Central memory CD4-positive, alpha-beta T cell (primary cell): Measurements from ENCODE around the gene GPSM3.
A peak's percentile ranks its signal among the peaks of the same experiment; 100 is the strongest.
"Not testable (repeated sequence)": the region's sequence is repeated elsewhere in the genome, so short reads cannot be mapped to it uniquely, and the experiment has no call there.

Source experiments
- DNase-seq: peaks from one replicate; pipeline ENCODE4 v3.0.0; 2022

GPSM3 gene

GRCh38 chr6:32202186-32202585 lies 9.7 kb upstream of the GPSM3 start:
- DNase-seq = no peak

GRCh38 chr6:32200711-32201475 lies 8.4 kb upstream of the GPSM3 start:
- DNase-seq = no peak

GRCh38 chr6:32198866-32199265 lies 6.4 kb upstream of the GPSM3 start:
- DNase-seq = no peak

- no peak for DNase-seq
Observed at GRCh38 chr6:32198345-32198696, 5.9 kb upstream of the GPSM3 start.

GRCh38 chr6:32196682-32197616 lies 4.5 kb upstream of the GPSM3 start:
- DNase-seq = no peak

- no peak for DNase-seq
Observed at GRCh38 chr6:32195902-32196681, 3.6 kb upstream of the GPSM3 start.

GRCh38 chr6:32195652-32195901 lies 3.1 kb upstream of the GPSM3 start:
- peak; percentile 99 for DNase-seq

- DNase-seq = no peak
Observed at GRCh38 chr6:32194825-32195651, 2.6 kb upstream of the GPSM3 start.

- DNase-seq = no peak
Observed at GRCh38 chr6:32194388-32194787, 1.9 kb upstream of the GPSM3 start.

GRCh38 chr6:32193096-32193495 lies 653 bp upstream of the GPSM3 start:
- DNase-seq = not testable (repeated sequence)

- DNase-seq = no peak
Observed at GRCh38 chr6:32191696-32192607, 491 bp downstream of the GPSM3 start.

- DNase-seq = no peak
Observed at GRCh38 chr6:32190911-32191677, 1.3 kb downstream of the GPSM3 start.

- peak; percentile 68 for DNase-seq
Observed at GRCh38 chr6:32190054-32190851, 2.2 kb downstream of the GPSM3 start, which contains the start of gene PBX2. TSS of gene PBX2 (minus strand) at chr6:32190202. CDS start at chr6:32189915, 287 bp downstream.

- DNase-seq = no peak
Observed at GRCh38 chr6:32189742-32190053, 2.7 kb downstream of the GPSM3 start.

GRCh38 chr6:32189069-32189741 lies 3.2 kb downstream of the GPSM3 start:
- no peak for DNase-seq

GRCh38 chr6:32188381-32189068 lies 3.9 kb downstream of the GPSM3 start:
- DNase-seq = no peak

- not testable (repeated sequence) for DNase-seq
Observed at GRCh38 chr6:32187725-32188380, 4.6 kb downstream of the GPSM3 start.
